Measurements from ENCODE around the gene BNC2.

The BNC2 gene

DNA sequence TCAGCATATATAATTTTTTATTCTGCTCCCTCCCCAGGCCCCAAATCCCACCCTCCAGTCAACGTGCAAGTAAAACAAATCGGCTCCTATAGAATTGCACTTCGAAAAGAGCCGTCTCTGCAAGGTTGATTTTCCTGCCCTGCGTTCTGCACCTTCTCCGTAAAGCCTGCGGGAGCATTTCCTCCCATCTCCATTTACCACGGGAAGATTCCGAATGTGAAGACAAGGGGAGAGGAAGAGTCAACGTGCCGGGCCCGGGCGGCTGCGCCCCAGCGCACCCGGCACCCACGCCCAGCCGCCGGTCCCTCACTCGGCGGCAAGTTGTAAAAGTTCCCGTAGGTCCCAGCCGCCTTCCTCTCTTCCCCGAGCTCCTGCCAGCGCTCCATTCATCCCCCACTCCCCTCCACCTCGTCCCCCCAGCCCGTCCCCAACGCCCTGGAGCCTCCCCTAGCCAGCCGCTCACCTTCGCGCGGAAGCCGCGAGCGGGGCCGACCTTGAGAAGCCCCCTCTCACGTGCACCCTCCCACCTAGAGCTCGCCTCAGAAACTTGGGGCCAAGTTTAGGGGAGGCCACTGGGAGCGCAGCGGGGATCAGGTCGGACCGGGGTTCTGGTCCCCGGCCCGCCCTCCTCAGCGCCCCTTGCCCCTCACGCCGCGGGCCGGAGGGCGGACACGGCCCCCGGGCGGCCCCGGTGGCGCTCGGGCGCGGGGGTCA, 431 bp downstream of the BNC2 start:
- DNase-seq = peak in 2 of 3 donors; percentile 39 to 60

DNA sequence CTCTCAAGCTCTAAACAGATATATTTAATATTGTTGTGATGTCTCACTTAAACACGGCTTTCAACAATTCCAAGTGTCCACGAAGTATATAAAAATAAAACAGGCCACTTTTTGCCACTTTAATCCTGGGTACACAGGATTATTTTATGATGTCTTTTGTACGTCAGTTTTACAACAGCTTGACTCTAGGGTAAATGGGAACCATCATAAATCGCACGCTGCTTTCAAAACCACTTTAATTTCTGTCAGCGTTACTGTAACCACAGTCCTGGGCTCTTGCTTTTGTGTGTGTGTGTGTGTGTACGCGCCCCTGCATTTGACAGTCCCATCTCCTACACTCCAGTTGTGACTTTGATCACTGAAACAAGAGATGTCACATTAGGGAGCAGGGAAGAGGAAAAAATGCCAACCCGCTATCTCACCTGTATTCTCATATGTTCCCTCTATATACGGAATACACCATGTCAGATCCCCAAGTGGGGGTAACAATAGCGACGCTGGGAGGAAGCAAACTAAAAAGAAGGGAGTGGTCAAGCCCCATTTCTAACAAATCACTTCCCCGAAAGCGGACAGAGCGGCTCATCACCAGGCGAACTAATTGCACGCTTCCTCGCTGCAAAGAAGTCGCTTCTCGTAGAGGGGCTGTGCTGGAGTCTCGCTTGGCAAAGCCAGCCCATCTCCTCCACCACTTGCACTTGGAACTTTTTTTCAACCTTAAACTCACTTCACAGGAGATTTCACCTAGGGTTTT, 1.2 kb downstream of the BNC2 start:
- DNase-seq = peak; percentile 18 to 36 (median 30)

DNA sequence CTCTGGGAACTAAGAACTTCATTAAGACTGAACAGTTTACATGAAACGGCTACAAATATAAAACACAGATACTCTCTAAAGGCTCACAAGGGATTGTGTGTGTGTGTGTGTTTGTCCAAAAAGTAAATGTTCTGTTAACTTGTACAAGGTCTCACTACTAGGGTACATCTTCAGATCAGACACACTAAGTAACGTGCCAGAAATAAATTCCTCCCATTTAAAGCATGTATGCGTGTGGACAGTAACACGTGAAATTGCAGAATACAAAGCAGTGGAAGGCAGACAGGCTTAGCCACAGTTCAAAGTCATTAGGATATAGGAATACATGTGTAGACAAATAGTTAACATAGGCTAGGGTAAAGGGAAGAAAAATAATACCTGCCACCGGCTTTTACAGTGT, 1.8 kb downstream of the BNC2 start:
- DNase-seq = no peak

DNA sequence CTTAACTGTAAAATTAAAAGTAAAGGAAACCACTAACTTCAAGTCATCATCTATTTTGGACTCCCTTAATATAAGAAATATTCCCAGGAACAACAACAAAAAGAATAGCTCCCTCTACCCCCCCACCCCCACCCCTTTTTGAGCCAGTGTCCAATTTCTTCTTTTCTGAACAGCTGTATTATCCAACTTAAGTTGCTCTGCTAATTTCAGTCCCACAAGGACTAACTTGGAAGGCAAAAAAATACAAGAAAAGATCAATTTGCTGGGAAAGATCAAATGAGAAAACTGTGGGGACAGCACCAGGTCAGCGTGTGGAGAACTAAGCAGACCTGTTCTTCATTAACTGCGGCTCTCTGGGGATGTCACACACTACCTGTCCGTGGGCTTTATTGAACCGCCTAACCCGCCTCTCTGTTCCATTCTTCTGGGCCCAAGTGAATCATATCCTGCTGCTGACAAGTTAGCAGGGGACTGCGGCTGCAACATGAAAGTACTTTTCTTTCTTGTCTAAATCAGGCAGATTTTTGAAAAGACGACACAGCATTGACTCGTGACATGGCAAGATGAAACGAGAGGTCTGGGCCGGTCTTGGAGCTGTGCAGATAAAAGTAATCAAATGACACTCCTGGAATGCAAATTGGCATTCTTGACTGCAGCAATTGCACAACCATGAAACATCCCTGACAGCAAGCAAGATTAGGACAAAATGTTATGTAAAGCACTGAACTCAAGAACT, 2.7 kb downstream of the BNC2 start:
- DNase-seq = no peak

DNA sequence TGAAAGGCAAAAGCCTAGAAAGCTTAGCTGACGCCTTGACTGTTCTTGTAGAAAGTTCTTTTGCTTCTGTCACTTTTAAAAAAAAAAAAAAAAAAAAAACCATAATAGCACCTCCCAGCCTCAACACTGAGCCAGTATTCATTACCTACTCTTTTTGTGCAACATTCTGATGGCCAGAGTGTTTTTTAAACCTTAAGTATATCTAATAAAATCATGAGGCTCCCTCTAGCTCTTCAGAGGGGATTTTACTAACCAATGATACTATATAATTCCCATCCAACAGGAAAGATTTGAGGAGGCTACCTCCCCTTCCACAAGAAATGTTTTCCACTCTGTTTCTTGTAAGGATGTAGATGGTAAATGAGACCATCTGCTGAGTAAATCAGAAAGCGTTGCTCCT, 3.9 kb downstream of the BNC2 start:
- DNase-seq = no peak

DNA sequence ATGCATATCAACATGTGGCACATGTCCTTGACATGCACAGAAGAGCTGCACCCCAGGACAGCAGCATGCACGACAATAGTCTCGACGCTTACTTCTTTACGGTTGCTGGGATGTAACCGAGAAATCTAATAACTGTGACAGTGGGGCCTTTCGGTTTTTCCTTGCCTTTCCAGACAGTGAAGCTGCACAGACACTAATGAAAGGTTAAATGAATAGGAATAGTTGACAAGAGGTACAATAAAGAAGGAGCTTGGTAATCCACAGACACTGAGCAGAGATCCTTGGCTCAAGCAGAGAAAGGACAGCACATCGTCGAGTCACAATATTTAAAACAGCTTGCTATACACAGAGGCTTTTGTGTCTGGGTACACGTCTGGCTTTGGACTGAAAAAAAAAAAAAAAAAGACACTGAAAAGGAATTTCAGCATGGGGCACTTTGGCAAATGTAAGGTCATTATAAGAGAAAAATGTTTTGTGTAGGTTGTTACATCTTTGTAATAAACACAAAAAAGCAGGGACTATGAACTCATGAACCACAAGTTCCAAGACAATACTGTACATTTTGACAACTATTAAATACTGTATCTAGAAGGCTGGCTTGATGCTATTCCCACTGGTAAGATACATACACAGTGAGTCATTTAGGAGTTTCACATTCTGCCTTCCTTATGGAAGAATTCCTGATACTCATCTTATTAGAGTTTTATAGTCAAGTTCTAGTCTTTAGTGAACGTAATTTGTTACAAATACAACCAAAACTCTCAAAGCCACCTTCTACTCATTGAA, 5.6 kb downstream of the BNC2 start:
- no peak for DNase-seq

DNA sequence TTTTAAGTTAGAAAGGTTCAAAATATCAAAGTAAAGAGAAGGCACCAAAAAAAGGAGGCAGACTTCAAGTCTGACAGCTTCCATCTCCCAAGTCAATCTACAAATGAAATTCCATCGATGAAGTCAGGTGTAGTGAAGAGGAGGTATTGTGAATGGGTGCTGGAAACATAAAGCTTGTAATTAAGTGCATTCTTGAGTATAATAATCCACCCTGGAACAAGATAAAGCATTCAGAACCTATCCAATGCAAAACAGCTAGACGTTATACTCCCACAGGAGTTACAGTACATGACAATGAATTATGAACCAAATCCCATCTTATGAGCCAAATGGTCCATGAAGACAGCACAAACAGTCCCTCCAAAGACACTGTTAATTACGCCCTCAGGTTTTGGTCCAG, 22.3 kb downstream of the BNC2 start:
- no peak for DNase-seq

DNA sequence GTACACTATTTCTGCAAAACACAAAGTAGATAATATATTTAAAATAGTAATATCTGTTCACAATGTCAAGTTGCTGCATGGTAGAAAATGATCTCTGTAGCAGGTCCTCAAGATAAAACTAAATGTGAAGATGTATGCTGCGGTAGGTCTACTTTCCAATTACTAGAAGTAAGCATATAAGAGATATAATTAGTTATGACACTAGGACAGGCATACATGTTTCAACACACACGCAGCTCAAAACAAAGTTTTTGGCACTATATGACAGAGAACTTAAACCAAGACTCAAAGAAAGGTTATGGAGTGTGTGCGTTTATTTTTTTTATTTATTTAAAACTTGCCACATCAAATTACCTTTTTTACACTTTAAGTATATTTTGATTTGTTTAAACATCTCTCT, 23.5 kb downstream of the BNC2 start:
- no peak for DNase-seq

DNA sequence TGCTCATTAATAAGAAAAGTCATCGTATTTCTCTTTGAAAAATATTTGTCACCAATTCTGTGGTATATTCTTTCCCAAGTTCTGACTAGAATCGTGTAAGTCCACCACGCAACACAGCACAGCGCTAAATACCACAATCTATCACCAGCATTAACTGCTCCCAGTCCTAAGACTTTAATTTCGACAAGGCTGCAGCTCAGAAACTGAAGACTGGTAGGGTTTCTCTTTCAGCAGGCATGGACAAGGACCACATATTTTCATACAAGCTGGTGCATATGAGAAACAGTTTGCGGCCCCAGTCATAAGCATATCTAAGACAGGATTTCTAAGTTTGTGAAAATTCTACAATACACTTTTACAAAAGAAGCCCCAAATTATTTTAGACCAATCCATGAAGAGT, 24.1 kb downstream of the BNC2 start:
- DNase-seq = no peak

DNA sequence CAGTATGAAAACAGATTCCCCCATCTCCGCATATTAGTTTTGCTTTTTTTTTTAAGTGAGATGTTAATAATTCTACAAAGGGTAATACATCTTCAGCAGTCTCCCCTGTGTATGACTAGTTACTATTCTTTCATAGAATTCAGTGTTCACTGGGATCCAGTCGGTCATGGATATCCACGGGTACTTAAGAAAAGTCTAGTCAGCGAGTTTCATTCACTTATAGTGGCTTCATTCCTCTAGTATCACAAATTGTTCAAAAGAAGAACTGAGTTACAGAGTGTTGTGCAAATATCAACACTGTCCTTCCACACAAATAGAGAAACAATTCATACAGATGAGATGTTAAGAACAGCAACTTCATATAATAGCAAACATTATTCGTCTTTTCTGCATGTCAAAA, 35.7 kb downstream of the BNC2 start:
- no peak for DNase-seq

DNA sequence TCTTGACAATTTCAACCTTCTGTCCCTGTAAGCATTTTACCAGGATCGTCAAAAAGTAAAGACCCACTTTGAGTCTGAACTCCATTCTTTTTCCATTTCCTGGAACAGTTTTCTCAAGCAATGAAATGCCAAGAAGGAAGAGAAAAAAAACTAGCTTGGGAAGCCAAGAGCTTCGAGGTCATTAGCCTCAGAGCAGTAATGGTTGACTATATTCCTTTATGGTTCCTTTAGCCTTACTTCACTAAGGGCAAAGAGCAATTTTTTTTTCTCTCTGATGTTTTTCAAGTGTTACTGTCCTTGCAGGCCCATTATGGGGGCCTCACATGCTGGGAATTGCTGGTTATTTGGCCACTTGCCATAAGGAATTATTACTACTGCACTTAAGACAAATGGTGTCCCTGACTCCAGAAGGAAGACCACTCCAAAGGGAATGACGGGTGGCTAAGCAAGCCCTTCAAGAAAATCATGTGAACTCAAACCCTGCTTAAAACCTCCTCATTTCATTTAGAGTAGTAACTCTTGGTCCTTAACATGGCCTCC, 37.1 kb downstream of the BNC2 start:
- DNase-seq = no peak

DNA sequence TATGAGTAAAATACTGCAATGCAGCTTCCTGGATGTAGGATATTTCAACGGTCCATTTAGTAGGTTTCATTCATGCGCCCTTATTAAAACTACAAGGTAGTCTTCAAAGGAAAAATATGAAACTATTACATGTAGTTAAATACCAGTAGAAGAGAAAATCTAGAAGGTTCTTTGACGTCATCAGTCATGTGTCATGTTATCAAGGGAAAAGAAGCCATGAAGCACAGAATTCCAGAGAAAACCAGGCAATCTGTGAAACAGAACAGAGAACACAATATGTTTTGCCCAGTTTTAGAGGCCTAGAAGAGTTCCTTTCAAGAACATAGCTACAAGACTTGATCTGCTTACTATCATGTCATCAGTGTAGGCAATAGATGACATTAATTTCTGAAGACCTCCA, 38.4 kb downstream of the BNC2 start:
- no peak for DNase-seq

DNA sequence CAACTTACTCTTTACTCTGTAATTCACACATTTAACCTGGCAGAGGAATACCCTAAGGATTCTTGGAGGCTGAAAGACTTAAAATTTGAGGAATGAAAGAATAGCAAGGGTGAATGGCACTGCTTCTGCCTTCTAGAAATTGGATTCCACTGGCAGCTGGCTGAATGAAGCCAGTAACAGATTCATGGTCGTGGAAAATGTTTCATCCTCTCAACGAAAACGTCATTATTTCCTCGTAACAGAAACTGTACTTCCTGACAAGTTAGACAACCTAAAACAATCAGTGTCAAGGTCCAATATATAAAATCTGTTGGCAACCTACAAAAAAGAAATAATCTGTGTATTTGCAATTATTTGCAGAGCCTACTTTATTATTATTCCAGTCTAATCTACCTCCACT, 39.7 kb downstream of the BNC2 start:
- no peak for DNase-seq

DNA sequence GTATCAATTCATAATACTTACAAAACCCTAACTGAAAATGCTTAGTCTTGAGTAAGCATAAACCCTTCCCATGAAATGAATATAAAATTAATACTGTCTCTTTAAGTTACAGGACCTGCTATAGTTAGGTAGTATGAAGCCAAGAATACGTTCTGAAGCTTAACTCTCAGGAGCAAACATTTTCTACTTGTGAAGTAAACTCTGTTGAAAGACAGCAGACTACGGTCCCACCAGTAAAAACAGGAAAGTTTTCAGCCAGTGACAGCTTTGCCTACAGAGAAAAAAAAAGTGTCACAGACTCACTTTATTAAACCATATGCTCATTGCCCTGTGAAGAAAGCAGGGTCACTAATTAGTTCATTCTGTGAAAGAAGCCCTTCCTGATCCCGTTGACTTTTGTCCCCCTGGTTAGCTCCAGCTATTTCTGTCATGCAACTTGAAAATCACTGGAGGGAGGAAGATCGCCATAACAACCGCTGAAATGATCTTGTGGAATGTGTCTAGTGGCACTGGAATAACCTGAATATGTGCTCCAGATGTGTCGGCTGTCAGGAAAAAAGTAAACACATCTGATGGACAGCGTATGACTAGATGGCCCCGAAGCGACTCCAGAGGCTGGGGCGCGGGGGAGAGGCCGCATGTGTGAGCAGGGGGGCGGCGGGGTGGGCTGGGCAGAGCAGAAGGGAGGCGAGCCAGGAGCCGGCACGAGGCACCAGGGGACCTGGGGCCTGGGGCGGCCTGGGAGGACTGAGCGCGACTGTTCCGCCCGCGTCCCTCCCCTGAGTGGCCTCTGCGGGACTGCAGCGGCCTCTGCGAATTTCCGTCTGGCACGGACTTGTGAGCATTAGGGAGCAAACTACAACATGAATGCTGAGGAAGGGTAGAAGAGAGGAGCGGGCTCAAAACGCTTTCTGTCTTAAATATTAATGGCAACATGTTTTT, 41.9 kb downstream of the BNC2 start:
- DNase-seq = no peak

DNA sequence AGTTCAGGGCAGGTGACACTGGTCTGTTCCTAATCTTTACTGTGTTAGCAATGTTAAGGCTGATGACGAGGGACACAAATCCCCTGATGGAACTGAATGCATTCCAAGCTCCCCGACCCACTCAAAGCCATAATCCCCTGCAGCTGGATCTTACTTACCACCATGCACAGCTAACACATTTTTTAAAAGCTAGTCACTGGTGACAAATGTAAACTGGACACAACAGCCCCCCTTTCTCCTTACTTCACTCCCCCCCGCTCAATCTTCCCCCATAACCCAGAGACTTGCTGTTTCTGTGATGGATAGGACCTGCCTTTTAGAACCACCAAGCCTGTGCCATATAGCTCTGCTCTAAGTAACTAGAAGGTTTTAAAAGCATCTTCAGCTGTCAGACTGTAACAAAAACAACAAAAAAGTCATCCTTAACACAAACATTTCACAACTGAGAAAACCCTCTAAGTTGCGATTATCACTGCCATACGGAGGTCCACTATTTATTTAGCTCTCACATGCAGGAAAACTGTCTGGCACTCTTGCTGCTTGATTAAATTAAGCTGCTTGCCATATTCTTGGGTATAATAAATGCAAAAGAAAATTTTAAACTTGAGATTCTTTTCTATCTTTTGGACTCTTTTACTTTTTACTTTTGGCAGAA, 44.4 kb downstream of the BNC2 start:
- DNase-seq = no peak

DNA sequence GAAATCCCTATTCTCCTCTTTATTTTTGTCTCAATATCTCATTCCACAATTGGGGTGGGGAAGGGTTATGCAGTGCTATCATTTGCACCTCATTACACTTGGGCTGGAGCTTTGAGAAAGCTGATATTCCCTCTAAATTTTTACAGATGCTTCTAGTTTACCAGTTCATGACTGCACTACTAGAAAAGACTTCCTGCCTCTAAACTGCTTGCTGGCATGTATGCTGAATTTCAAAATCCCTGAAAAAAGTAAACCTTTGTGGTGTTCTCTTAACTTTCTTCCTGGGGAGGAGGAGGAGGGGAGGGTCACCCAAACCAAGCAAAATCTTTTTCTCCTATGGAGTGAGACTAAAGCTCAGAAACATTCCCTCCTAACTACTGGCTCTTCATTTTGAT, 45.1 kb downstream of the BNC2 start:
- no peak for DNase-seq

DNA sequence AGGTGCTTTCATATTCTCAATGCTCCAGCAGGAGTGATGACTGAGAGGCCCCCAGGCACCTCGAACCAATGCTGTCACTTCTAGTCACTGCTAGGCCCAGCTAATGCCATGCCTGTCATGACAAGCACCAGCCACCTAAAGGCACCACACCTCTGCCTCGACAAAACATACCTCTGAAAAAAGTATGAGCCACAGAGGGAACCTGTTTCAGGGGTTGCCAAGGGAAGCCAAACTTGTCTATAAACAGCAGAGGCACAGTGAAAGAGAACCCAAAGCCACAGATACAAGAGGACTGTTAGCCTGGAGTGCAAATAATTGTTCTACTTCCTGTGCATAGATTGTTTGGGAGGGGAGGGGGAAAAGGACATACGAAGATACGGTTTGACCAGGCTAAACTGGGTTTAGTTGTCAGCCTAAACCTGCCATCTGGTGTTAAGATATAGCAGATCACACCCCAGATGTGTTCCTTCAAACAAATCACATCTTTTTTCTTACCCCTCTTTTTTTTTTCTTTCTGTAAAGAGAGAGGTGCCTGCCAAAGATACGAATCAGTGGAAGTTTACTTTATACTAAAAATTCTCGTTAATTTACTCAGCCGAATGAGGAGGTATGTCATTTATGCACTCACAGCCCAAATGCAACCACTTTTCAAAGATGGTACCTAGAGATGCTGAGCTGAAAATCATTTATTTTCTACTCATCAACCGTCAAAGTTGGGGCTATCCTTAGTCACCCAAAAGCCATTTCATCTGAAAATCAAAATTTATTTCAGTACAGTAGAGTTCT, 45.7 kb downstream of the BNC2 start:
- DNase-seq = no peak

DNA sequence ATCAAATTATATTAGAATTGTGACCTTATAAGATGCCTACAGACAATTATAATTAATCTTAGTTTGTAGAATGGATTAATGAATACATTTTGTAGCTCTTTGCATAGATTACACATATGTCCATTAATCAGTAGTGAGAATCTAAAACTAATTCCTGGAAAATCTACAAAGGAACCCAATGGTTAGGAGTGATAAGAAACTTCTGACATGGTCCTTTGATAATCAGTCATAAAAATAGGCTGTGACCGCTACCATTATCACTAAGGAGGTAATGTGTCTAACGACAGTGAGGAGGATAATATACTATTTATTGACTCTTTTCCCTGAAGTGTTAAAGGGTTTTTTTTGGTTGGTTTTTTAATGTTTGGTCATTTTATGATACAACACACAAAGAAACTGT, 46.6 kb downstream of the BNC2 start:
- DNase-seq = no peak

DNA sequence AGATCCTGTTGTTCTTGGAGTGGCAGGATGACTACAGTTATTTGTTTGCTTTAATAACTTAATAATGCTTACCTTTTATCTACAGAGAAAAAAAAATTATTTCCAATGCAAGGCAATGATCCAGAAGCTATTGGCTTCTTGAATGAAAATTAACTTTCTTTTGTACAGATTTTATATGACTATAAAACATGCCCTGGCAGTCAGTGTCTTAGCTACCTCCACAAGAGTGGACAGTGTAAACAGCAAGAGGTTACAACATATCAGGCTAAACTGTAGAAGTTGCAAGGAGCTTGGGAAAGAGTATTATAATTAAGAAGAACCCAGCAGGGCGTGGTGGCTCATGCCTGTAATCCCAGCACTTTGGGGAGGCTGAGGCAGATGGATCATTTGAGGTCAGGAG, 49.1 kb downstream of the BNC2 start:
- no peak for DNase-seq

DNA sequence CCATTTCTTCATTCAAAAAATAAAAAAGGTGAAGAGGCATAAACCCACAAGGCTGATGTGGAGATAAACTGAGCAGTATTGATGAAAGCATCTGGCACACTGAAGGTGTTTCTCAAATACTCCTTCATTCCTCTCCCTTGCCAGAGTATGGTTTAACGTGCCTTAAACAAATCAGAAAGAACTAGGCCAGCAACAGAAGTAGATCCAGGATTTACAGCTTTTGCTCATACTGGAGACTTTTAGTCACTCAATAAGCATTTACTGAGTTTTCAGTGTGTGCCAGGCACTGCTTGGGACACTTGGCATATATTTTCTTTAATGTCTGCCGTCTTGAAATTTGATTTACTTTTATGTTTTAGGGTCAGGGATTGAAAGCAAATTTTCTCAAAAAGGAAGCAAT, 53.0 kb downstream of the BNC2 start:
- DNase-seq = no peak

All from suppressor macrophage treated with lipopolysaccharide for 1 hour (primary cell).